Neuronal stem cell (in vitro differentiated cells): ENCODE results near the gene MADD.
A peak's percentile ranks its signal among the peaks of the same experiment; 100 is the strongest.

Experiments used
- DNase-seq: peaks from one replicate; pipeline ENCODE4 v3.0.0-alpha.2; 2013; ENCODE audit warnings: low spot score
- H2AFZ ChIP-seq: one replicate; pipeline ENCODE4 v1.6.1; 2013; ENCODE audit warnings: mild to moderate bottlenecking, low read length, inconsistent platforms
- H2AK5ac ChIP-seq: 2 replicates; pipeline ENCODE4 v1.6.1; 2013; ENCODE audit warnings: low read depth, mild to moderate bottlenecking, inconsistent platforms, low read length, moderate library complexity, mixed read lengths
- H2BK120ac ChIP-seq: 2 replicates; pipeline ENCODE4 v1.6.1; 2013; ENCODE audit warnings: low read depth, mild to moderate bottlenecking, inconsistent platforms, low read length, moderate library complexity, mixed read lengths
- H2BK12ac ChIP-seq: one replicate; pipeline ENCODE4 v1.6.1; 2013; ENCODE audit warnings: low read length, inconsistent platforms
- H2BK15ac ChIP-seq: 2 replicates; pipeline ENCODE4 v1.6.1; 2013; ENCODE audit warnings: mild to moderate bottlenecking, low read length, inconsistent platforms, mixed read lengths
- H2BK5ac ChIP-seq: one replicate; pipeline ENCODE4 v1.6.1; 2013; ENCODE audit warnings: inconsistent platforms, mild to moderate bottlenecking, low read length, moderate library complexity
- H3K14ac ChIP-seq: one replicate; pipeline ENCODE4 v1.6.1; 2013; ENCODE audit warnings: low read length, inconsistent platforms
- H3K18ac ChIP-seq: 2 replicates; pipeline ENCODE4 v1.6.1; 2013; ENCODE audit warnings: low read length, inconsistent platforms
- H3K23ac ChIP-seq: 2 replicates; pipeline ENCODE4 v1.6.1; 2013; ENCODE audit warnings: low read depth, mild to moderate bottlenecking, mixed read lengths, low read length, inconsistent platforms; ENCODE audit not compliant: poor library complexity
- H3K27ac ChIP-seq: replicated peaks from 3 replicates; pipeline ENCODE4 v1.5.1; 2013; ENCODE audit warnings: low read length, inconsistent platforms
- H3K27me3 ChIP-seq, 3 experiments: 2 replicates each; pipeline ENCODE4 v1.6.1; 2013; ENCODE audit warnings: low read length in 3 of 3, mild to moderate bottlenecking in 2 of 3, inconsistent platforms in 1 of 3, low read depth in 1 of 3, mixed read lengths in 1 of 3, moderate library complexity in 1 of 3; ENCODE audit not compliant: control insufficient read depth in 3 of 3, insufficient read depth in 3 of 3
- H3K36me3 ChIP-seq, 2 donors: replicated peaks in 1 of 2; 2 replicates each; pipeline ENCODE4 v1.6.1; 2013; ENCODE audit warnings: low read length in 2 of 2; ENCODE audit not compliant: control insufficient read depth in 2 of 2, insufficient read depth in 2 of 2
- H3K4ac ChIP-seq: 2 replicates; pipeline ENCODE4 v1.6.1; 2013; ENCODE audit warnings: inconsistent platforms, mild to moderate bottlenecking, low read length, moderate library complexity
- H3K4me1 ChIP-seq, 2 donors: 1 replicate in 1 of 2; 2 replicates in 1 of 2; pipeline ENCODE4 v1.6.1; 2013; ENCODE audit warnings: low read length in 2 of 2, low read depth in 1 of 2; ENCODE audit not compliant: control insufficient read depth in 2 of 2, insufficient read depth in 1 of 2
- H3K4me2 ChIP-seq: one replicate; pipeline ENCODE4 v1.6.1; 2013; ENCODE audit warnings: mild to moderate bottlenecking, low read length, inconsistent platforms; ENCODE audit not compliant: insufficient read depth, poor library complexity, severe bottlenecking
- H3K4me3 ChIP-seq, 2 donors: 2 replicates each; pipeline ENCODE4 v1.5.1; 2013; ENCODE audit warnings: low read length in 2 of 2, mild to moderate bottlenecking in 2 of 2, inconsistent platforms in 1 of 2, moderate library complexity in 1 of 2
- H3K79me1 ChIP-seq: one replicate; pipeline ENCODE4 v1.6.1; 2013; ENCODE audit warnings: low read depth, mild to moderate bottlenecking, inconsistent platforms, low read length, moderate library complexity
- H3K9ac ChIP-seq: one replicate; pipeline ENCODE4 v1.6.1; 2013; ENCODE audit warnings: mild to moderate bottlenecking, low read depth, low read length, inconsistent platforms; ENCODE audit not compliant: poor library complexity
- H3K9me3 ChIP-seq, 2 donors: replicated peaks in 1 of 2; 2 replicates each; pipeline versions ENCODE3 to v1.6.1; 2013; ENCODE audit warnings: low read length in 2 of 2, mild to moderate bottlenecking in 2 of 2, inconsistent platforms in 1 of 2, low read depth in 1 of 2, mixed read lengths in 1 of 2, moderate library complexity in 1 of 2; ENCODE audit not compliant: control insufficient read depth in 2 of 2, insufficient read depth in 1 of 2
- H4K8ac ChIP-seq: one replicate; pipeline ENCODE4 v1.6.1; 2013; ENCODE audit warnings: low read depth, mild to moderate bottlenecking, inconsistent platforms, low read length, moderate library complexity
- H4K91ac ChIP-seq: one replicate; pipeline ENCODE4 v1.6.1; 2013; ENCODE audit warnings: low read length, low read depth, mild to moderate bottlenecking, inconsistent platforms; ENCODE audit not compliant: poor library complexity
- WGBS, 2 donors: extraction: QIAGEN DNeasy Blood & Tissue Kit; methylation state at CpG; one replicate each; pipeline ENCODE4 v1.1.7; 2013; ENCODE audit warnings: missing lambda C conversion rate in 2 of 2, mixed read lengths in 1 of 2; ENCODE audit not compliant: insufficient read length in 2 of 2, insufficient replicate concordance in 1 of 2; ENCODE audit errors: extremely low coverage in 2 of 2; 5-methylcytosine and 5-hydroxymethylcytosine counted together

MADD gene

DNA sequence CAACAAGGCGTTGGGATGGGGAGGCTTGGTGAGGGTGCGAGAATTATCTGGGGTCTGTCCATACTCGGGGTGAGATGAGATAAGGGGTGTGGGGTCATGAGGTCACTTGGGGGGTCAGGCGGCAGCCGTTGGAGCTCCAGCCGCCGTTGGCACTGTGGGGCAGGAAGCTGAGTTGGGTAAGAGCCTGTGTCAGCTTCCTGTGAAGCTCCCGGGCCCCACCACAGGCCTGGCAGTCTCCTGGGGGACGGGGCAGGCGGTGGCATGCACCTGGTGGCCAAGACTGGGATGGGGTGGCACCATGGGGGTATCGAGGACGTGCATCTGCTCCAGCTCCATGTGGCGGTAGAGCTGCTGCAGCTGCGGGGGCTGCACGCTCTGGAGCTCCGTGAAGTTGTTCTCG is 89.7 kb downstream of the MADD start:
- Histone ChIP-seq H2BK120ac (no peak overlapping the region), H3K18ac (peak overlapping the region; percentile 35), H3K27me3 (no peaks in the 10 kb centered on the region), H2BK5ac (no peak overlapping the region), H2AFZ (no peak overlapping the region), H2BK15ac (peak overlapping the region; percentile 64), H3K9ac (no peak overlapping the region), H3K36me3 (peaks cover 0 to 3% of the 10 kb centered on the region in 2 donors), H3K14ac (no peak overlapping the region), H3K79me1 (peaks cover 1% of the 10 kb centered on the region), H3K4ac (no peak overlapping the region), H2AK5ac (peak overlapping the region; percentile 20), H2BK12ac (no peak overlapping the region), H3K4me2 (no peak overlapping the region), H3K9me3 (peaks cover 0 to 19% of the 10 kb centered on the region in 2 donors), H4K8ac (no peak overlapping the region), H4K91ac (no peak overlapping the region), H3K4me3 (no peak overlapping the region), H3K23ac (no peak overlapping the region), H3K27ac (no peak overlapping the region), H3K4me1 (peaks cover 0 to 5% of the 10 kb centered on the region in 2 donors)
- DNase-seq = no peak
- no CpG with 5 or more reads among the region's 17 CpGs for WGBS, 2 donors

DNA sequence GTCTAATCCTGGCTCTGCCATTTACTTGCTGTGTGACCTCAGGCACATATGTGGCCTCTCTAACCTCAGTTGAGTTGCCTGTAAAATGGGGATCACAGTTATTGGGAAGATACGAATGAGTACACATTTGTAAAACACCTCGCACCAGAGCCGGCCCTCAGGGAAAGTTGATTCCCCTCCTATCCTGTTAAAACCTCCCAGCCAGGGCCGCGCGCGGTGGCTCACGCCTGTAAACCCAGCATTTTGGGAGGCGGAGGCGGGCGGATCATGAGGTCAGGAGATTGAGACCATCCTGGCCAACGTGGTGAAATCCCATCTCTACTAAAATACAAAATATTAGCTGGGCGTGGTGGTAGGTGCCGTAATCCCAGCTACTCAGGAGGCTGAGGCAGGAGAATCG is 90.4 kb downstream of the MADD start:
- H2BK15ac ChIP-seq = no peak overlapping the region
- peaks cover 0 to 5% of the 10 kb centered on the region in 2 donors for H3K4me1 ChIP-seq
- no peak overlapping the region for H2BK12ac ChIP-seq
- no peak overlapping the region for H3K18ac ChIP-seq
- H3K9ac ChIP-seq = no peak overlapping the region
- peak overlapping the region; percentile 20 for H2AK5ac ChIP-seq
- no peak overlapping the region for H2BK120ac ChIP-seq
- no peak overlapping the region for H3K4me2 ChIP-seq
- no peak overlapping the region for H3K4me3 ChIP-seq
- no CpG with 5 or more reads among the region's 15 CpGs for WGBS, 2 donors
- H3K9me3 ChIP-seq = peaks cover 0 to 19% of the 10 kb centered on the region in 2 donors
- peaks cover 1% of the 10 kb centered on the region for H3K79me1 ChIP-seq
- H2AFZ ChIP-seq = no peak overlapping the region
- DNase-seq = no peak
- no peak overlapping the region for H4K8ac ChIP-seq
- H3K14ac ChIP-seq = no peak overlapping the region
- H2BK5ac ChIP-seq = no peak overlapping the region
- H4K91ac ChIP-seq = no peak overlapping the region
- no peaks in the 10 kb centered on the region for H3K27me3 ChIP-seq
- peaks cover 0 to 3% of the 10 kb centered on the region in 2 donors for H3K36me3 ChIP-seq
- no peak overlapping the region for H3K4ac ChIP-seq
- H3K23ac ChIP-seq = no peak overlapping the region
- no peak overlapping the region for H3K27ac ChIP-seq

DNA sequence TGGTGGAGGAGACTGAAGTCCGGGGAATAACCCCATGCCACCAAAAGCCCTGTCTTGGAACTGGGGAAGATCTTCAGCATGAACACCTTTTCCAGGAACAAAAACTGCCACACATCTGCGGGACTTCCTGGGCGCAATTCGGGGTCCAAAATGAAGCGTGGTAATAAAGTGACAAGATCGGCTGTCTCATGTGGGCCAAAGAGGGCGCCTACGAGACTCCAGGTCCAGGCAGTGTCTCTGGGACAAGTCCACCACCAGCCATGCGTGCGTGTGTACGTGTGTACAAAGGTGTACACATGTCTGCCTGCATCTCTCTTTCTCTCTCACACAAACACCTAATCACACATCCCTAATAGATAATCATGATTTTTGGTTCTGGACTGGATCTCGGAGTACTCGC is 91.5 kb downstream of the MADD start:
- Histone ChIP-seq H2AK5ac (no peak overlapping the region), H3K14ac (no peak overlapping the region), H3K9ac (no peak overlapping the region), H2BK12ac (no peak overlapping the region), H3K23ac (no peak overlapping the region), H2BK120ac (no peak overlapping the region), H4K8ac (no peak overlapping the region), H3K27ac (no peak overlapping the region), H3K9me3 (peaks cover 0 to 12% of the 10 kb centered on the region in 2 donors), H3K27me3 (no peaks in the 10 kb centered on the region), H2AFZ (no peak overlapping the region), H3K4me1 (peaks cover 0 to 2% of the 10 kb centered on the region in 2 donors), H2BK15ac (no peak overlapping the region), H4K91ac (no peak overlapping the region), H3K4ac (no peak overlapping the region), H3K18ac (no peak overlapping the region), H3K36me3 (peaks cover 0 to 3% of the 10 kb centered on the region in 2 donors), H3K4me3 (no peak overlapping the region), H3K4me2 (no peak overlapping the region), H2BK5ac (no peak overlapping the region), H3K79me1 (no peaks in the 10 kb centered on the region)
- WGBS, 2 donors = no CpG with 5 or more reads among the region's 13 CpGs
- DNase-seq = no peak

DNA sequence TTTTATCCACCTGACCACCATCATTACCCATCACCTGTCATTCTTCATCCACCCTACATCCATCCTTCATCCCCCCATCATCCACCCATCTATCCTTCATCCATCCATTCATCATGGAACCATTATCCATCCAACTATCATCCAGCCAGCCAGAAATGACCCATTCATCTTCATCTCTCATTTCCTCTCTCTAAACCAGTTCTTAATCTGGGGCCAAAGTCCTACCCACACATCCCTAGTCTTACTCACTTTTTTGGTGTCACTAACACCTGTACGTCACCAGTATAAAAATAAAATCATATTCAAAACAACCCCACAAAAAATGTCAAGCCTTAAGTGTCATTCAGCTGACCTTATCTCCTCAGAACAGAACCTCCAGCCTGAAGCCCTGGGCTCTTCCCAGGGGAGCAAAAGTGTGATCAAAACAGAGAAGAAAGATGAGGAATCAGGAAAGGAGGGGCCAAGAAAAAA is 96.1 kb downstream of the MADD start:
- Histone ChIP-seq H3K9ac (no peak overlapping the region), H2AFZ (no peak overlapping the region), H2BK15ac (no peak overlapping the region), H3K4me1 (no peaks in the 10 kb centered on the region), H3K79me1 (no peaks in the 10 kb centered on the region), H3K4me2 (no peak overlapping the region), H2AK5ac (no peak overlapping the region), H4K91ac (no peak overlapping the region), H3K9me3 (no peaks in the 10 kb centered on the region), H3K36me3 (no peaks in the 10 kb centered on the region), H3K4ac (no peak overlapping the region), H2BK12ac (no peak overlapping the region), H3K18ac (no peak overlapping the region), H2BK120ac (no peak overlapping the region), H3K27ac (no peak overlapping the region), H3K4me3 (no peak overlapping the region), H3K27me3 (peaks cover 0 to 4% (median 0%) of the 10 kb centered on the region in 3 experiments), H3K14ac (no peak overlapping the region), H2BK5ac (no peak overlapping the region), H3K23ac (no peak overlapping the region), H4K8ac (no peak overlapping the region)
- no peak for DNase-seq
- no CpG with 5 or more reads among the region's 1 CpG for WGBS, 2 donors
